Measurements from ENCODE around the gene KLF17. TPM values are rescaled to one million over a fixed set of nuclear protein-coding genes. Genes with fewer than 3 reads are reported as not detected.

Gene KLF17
- total RNA-seq, 1 donor from 2014 or later = not detected

GRCh38 chr1:44151808-44152207 lies 33.2 kb downstream of the KLF17 start:
- intact Hi-C loops (cut with micrococcal nuclease) = no loop called here

- intact Hi-C loops (cut with micrococcal nuclease) = no loop called here
Measured at GRCh38 chr1:44152692-44153091, 34.1 kb downstream of the KLF17 start.

GRCh38 chr1:44154049-44154448 lies 35.4 kb downstream of the KLF17 start:
- intact Hi-C loops (cut with micrococcal nuclease) = no loop called here

- intact Hi-C loops (cut with micrococcal nuclease) = no loop called here
Measured at GRCh38 chr1:44157903-44158302, 39.3 kb downstream of the KLF17 start.

GRCh38 chr1:44158871-44159270 lies 40.2 kb downstream of the KLF17 start:
- intact Hi-C loops (cut with micrococcal nuclease) = no loop called here

- intact Hi-C loops (cut with micrococcal nuclease) = no loop called here
Measured at GRCh38 chr1:44161546-44161945, 42.9 kb downstream of the KLF17 start.

- intact Hi-C loops (cut with micrococcal nuclease) = no loop called here
Measured at GRCh38 chr1:44168520-44169098, 50.0 kb downstream of the KLF17 start.

GRCh38 chr1:44170281-44170823 lies 51.7 kb downstream of the KLF17 start:
- intact Hi-C loops (cut with micrococcal nuclease) = no loop called here

GRCh38 chr1:44174630-44175029 lies 56.0 kb downstream of the KLF17 start:
- intact Hi-C loops (cut with micrococcal nuclease) = no loop called here

Other genes with a start within 250 kb of the KLF17 start
- 0.48 and 0.64 TPM in 2 replicates for gene ARTN, start 185.0 kb upstream of the KLF17 start, total RNA-seq
- gene IPO13, start 171.9 kb upstream of the KLF17 start, total RNA-seq = 26.1 and 26.8 TPM in 2 replicates
- 38.6 and 39.1 TPM in 2 replicates for gene DPH2, start 148.8 kb upstream of the KLF17 start, total RNA-seq
- 137 and 139 TPM in 2 replicates for gene ATP6V0B, start 143.9 kb upstream of the KLF17 start, total RNA-seq
- 20.1 and 21.1 TPM in 2 replicates for gene B4GALT2, start 139.6 kb upstream of the KLF17 start, total RNA-seq
- 0.59 and 0.75 TPM in 2 replicates for gene CCDC24, start 127.2 kb upstream of the KLF17 start, total RNA-seq
- gene SLC6A9, start 87.4 kb upstream of the KLF17 start, total RNA-seq = 2.6 TPM in 2 replicates
- gene KLF18, start 22.8 kb downstream of the KLF17 start, total RNA-seq = not detected in 2 replicates
- gene DMAP1, start 94.7 kb downstream of the KLF17 start, total RNA-seq = 38.3 and 42.0 TPM in 2 replicates
- 30.4 and 30.7 TPM in 2 replicates for gene ERI3, start 236.4 kb downstream of the KLF17 start, total RNA-seq